Smooth muscle cell (in vitro differentiated cells): ENCODE measurements around the gene LSMEM2. TPM values are rescaled to one million over a fixed set of nuclear protein-coding genes. Genes with fewer than 3 reads are reported as not detected.
"Not testable (repeated sequence)": the region's sequence is repeated elsewhere in the genome, so short reads cannot be mapped to it uniquely, and the experiment has no call there.

Source experiments
- DNase-seq: peaks from one replicate; lab custom pipeline; 2025; ENCODE audit not compliant: unreplicated experiment; lab: John Stamatoyannopoulos, UW
- H2AFZ ChIP-seq: fragments of 200-600 bp; sonication (generic); 2 replicates; pipeline ENCODE4 v1.6.0; 2016; ENCODE audit warnings: antibody characterized with exemption, low read depth, mild to moderate bottlenecking
- H3F3A ChIP-seq: fragments of 200-600 bp; sonication (generic); 2 replicates; pipeline ENCODE4 v1.6.0; 2017; ENCODE audit warnings: antibody characterized with exemption, low read depth
- H3K27ac ChIP-seq: fragments of 200-600 bp; sonication (generic); 2 replicates; pipeline ENCODE4 v1.5.1; 2016; ENCODE audit warnings: low read depth, mild to moderate bottlenecking
- H3K27me3 ChIP-seq: fragments of 200-600 bp; sonication (generic); 2 replicates; pipeline ENCODE4 v1.6.1; 2016; ENCODE audit warnings: low read depth, mild to moderate bottlenecking
- H3K36me3 ChIP-seq: fragments of 200-600 bp; sonication (generic); 2 replicates; pipeline ENCODE4 v1.5.1; 2016; ENCODE audit warnings: low read depth
- H3K4me1 ChIP-seq: fragments of 200-600 bp; sonication (generic); 2 replicates; pipeline ENCODE4 v1.5.1; 2016; ENCODE audit warnings: low read depth
- H3K4me2 ChIP-seq: fragments of 200-600 bp; sonication (generic); 2 replicates; pipeline ENCODE4 v1.6.0; 2016; ENCODE audit warnings: mild to moderate bottlenecking
- H3K4me3 ChIP-seq: fragments of 200-600 bp; sonication (generic); 2 replicates; pipeline ENCODE4 v1.5.1; 2016; ENCODE audit warnings: mild to moderate bottlenecking
- H3K79me2 ChIP-seq: fragments of 200-600 bp; sonication (generic); 2 replicates; pipeline ENCODE4 v1.6.0; 2016; ENCODE audit warnings: low read depth, mild to moderate bottlenecking
- H3K9ac ChIP-seq: fragments of 200-600 bp; sonication (generic); 2 replicates; pipeline ENCODE4 v1.6.0; 2016; ENCODE audit warnings: low read depth
- H3K9me3 ChIP-seq: fragments of 200-600 bp; sonication (generic); replicated peaks from 2 replicates; pipeline ENCODE4 v1.5.1; 2016; ENCODE audit warnings: low read depth
- H4K20me1 ChIP-seq: fragments of 200-600 bp; sonication (generic); 2 replicates; pipeline ENCODE4 v1.6.0; 2016; ENCODE audit warnings: low read depth
- CTCF ChIP-seq: fragments of 200-600 bp; sonication (generic); IDR thresholded peaks from 2 replicates; pipeline ENCODE4 v1.5.1; 2017; ENCODE audit warnings: borderline replicate concordance, mild to moderate bottlenecking, antibody characterized with exemption; ENCODE audit not compliant: insufficient read depth, poor library complexity, severe bottlenecking
- WGBS: methylation state at CpG from one replicate; pipeline ENCODE4 v1.1.7; 2016; ENCODE audit warnings: low lambda C conversion rate; 5-methylcytosine and 5-hydroxymethylcytosine counted together
- polyA plus RNA-seq: library from polyadenylated mRNA; unstranded; fragments of >200 nt; fragmentation: Nextera tagmentation; extraction: Ambion mirVana; gene quantifications from 2 replicates; pipeline ENCODE4 v1.2.1, GENCODE V29; 2016
- total RNA-seq: library from RNA; depleted of rRNA; stranded (reverse); fragments of >200 nt; gene quantifications from 2 replicates; pipeline ENCODE4 v1.2.3, GENCODE V29; 2014

LSMEM2 gene
- total and polyA plus RNA-seq, 2 experiments from 2014 or later, result 0.09 TPM; not detected in 1

GRCh38 chr3:50276762-50277101, 2.2 kb upstream of the LSMEM2 start:
- TF ChIP-seq CTCF, result no peak
- Histone ChIP-seq H3K79me2 (no peaks in the 10 kb centered on the region), H3K4me1 (peaks cover 4% of the 10 kb centered on the region), H3K36me3 (no peaks in the 10 kb centered on the region), H3K27me3 (peaks cover 42% of the 10 kb centered on the region), H3K27ac (no peak overlapping the region), H3K4me2 (no peak overlapping the region), H4K20me1 (peaks cover 8% of the 10 kb centered on the region), H3F3A (no peaks in the 10 kb centered on the region), H3K4me3 (no peak overlapping the region), H2AFZ (no peak overlapping the region), H3K9ac (no peak overlapping the region), H3K9me3 (no peaks in the 10 kb centered on the region)
- WGBS, result 94% methylated on average over 17 of the region's 17 CpGs
- DNase-seq, result no peak

- Histone ChIP-seq H3K9me3 (no peaks in the 10 kb centered on the region), H2AFZ (no peak overlapping the region), H3K27ac (no peak overlapping the region), H3K4me3 (no peak overlapping the region), H3F3A (no peaks in the 10 kb centered on the region), H3K36me3 (no peaks in the 10 kb centered on the region), H3K4me2 (no peak overlapping the region), H3K79me2 (no peaks in the 10 kb centered on the region), H3K9ac (no peak overlapping the region), H3K27me3 (peaks cover 39% of the 10 kb centered on the region), H4K20me1 (peaks cover 8% of the 10 kb centered on the region), H3K4me1 (peaks cover under 1% of the 10 kb centered on the region)
- 90% methylated on average over 4 of the region's 4 CpGs for WGBS
- no peak for TF ChIP-seq CTCF
- no peak for DNase-seq
Measured at GRCh38 chr3:50278123-50278879, 586 bp upstream of the LSMEM2 start.

- Histone ChIP-seq H3K36me3 (no peaks in the 10 kb centered on the region), H4K20me1 (peaks cover 8% of the 10 kb centered on the region), H3K4me3 (no peak overlapping the region), H2AFZ (no peak overlapping the region), H3K4me1 (no peaks in the 10 kb centered on the region), H3K9ac (no peak overlapping the region), H3F3A (no peaks in the 10 kb centered on the region), H3K9me3 (no peaks in the 10 kb centered on the region), H3K27me3 (peaks cover 27% of the 10 kb centered on the region), H3K4me2 (no peak overlapping the region), H3K27ac (no peak overlapping the region), H3K79me2 (no peaks in the 10 kb centered on the region)
- TF ChIP-seq CTCF, result no peak
- DNase-seq, result no peak
- 92% methylated on average over 8 of the region's 8 CpGs for WGBS
Measured at GRCh38 chr3:50279255-50280016, 549 bp downstream of the LSMEM2 start.

GRCh38 chr3:50284121-50284520, 5.2 kb downstream of the LSMEM2 start:
- not testable (repeated sequence) for H3K27ac ChIP-seq, H3K4me1 ChIP-seq, H3K9ac ChIP-seq, H3F3A ChIP-seq, H3K27me3 ChIP-seq, DNase-seq, H3K36me3 ChIP-seq, H3K4me3 ChIP-seq, H3K9me3 ChIP-seq, H2AFZ ChIP-seq, H3K4me2 ChIP-seq, H4K20me1 ChIP-seq, H3K79me2 ChIP-seq
- WGBS, result 89% methylated on average over 6 of the region's 6 CpGs
